ENCODE results near the gene TRIM45. TPM values are rescaled to one million over a fixed set of nuclear protein-coding genes. Genes with fewer than 3 reads are reported as not detected.
A peak's percentile ranks its signal among the peaks of the same experiment; 100 is the strongest.

The TRIM45 gene
- total RNA-seq, 1 donor from 2014 or later, result 2.9 TPM

- Histone ChIP-seq H3K36me3 (ENCODE audit: control insufficient read depth, insufficient read depth, low read length) (no peaks in the 10 kb centered on the region), H3K27me3 (ENCODE audit: control insufficient read depth, insufficient read depth, low read length) (no peaks in the 10 kb centered on the region), H3K4me3 (ENCODE audit: low read depth, low read length) (no peak overlapping the region)
- DNase-seq (ENCODE audit: low read depth) (peak; percentile 65), FAIRE-seq (no peak)
- peak; percentile 40 for TF ChIP-seq CTCF (IDR thresholded peaks at IDR 0.05; ENCODE audit: insufficient read depth, low read length, severe bottlenecking)
These were observed 7.0 kb upstream of the TRIM45 start for GRCh38 chr1:117128323-117129079.

- Histone ChIP-seq H3K4me3 (ENCODE audit: low read depth, low read length) (no peak overlapping the region), H3K36me3 (ENCODE audit: control insufficient read depth, insufficient read depth, low read length) (no peaks in the 10 kb centered on the region), H3K27me3 (ENCODE audit: control insufficient read depth, insufficient read depth, low read length) (no peaks in the 10 kb centered on the region)
- no peak for TF ChIP-seq CTCF (IDR thresholded peaks at IDR 0.05; ENCODE audit: insufficient read depth, low read length, severe bottlenecking)
- FAIRE-seq, result no peak
- peak; percentile 65 for DNase-seq (ENCODE audit: low read depth)
These were observed 6.2 kb upstream of the TRIM45 start for GRCh38 chr1:117127795-117128194.

- Histone ChIP-seq H3K27me3 (ENCODE audit: control insufficient read depth, insufficient read depth, low read length) (no peaks in the 10 kb centered on the region), H3K4me3 (ENCODE audit: low read depth, low read length) (no peak overlapping the region), H3K36me3 (ENCODE audit: control insufficient read depth, insufficient read depth, low read length) (no peaks in the 10 kb centered on the region)
- DNase-seq (ENCODE audit: low read depth) (no peak), FAIRE-seq (no peak)
- no peak for TF ChIP-seq CTCF (IDR thresholded peaks at IDR 0.05; ENCODE audit: insufficient read depth, low read length, severe bottlenecking)
These were observed 3.1 kb upstream of the TRIM45 start for GRCh38 chr1:117124661-117125060.

- FAIRE-seq, result no peak
- no peak for TF ChIP-seq CTCF (IDR thresholded peaks at IDR 0.05; ENCODE audit: insufficient read depth, low read length, severe bottlenecking)
- no peaks in the 10 kb centered on the region for H3K36me3 ChIP-seq (ENCODE audit: control insufficient read depth, insufficient read depth, low read length)
These were observed 1.7 kb upstream of the TRIM45 start for GRCh38 chr1:117123274-117123673.

GRCh38 chr1:117122330-117123025 is 929 bp upstream of the TRIM45 start:
- peak overlapping the region; percentile 55 for H3K4me3 ChIP-seq (ENCODE audit: low read depth, low read length)
- FAIRE-seq (no peak), DNase-seq (ENCODE audit: low read depth) (no peak)
- no peaks in the 10 kb centered on the region for H3K27me3 ChIP-seq (ENCODE audit: control insufficient read depth, insufficient read depth, low read length)
- TF ChIP-seq CTCF (IDR thresholded peaks at IDR 0.05; ENCODE audit: insufficient read depth, low read length, severe bottlenecking), result no peak
- no peaks in the 10 kb centered on the region for H3K36me3 ChIP-seq (ENCODE audit: control insufficient read depth, insufficient read depth, low read length)

More at GRCh38 chr1:117123274-117123673, 1.7 kb upstream of the TRIM45 start:
- no peak for DNase-seq (ENCODE audit: low read depth)
- no peaks in the 10 kb centered on the region for H3K27me3 ChIP-seq (ENCODE audit: control insufficient read depth, insufficient read depth, low read length)
- H3K4me3 ChIP-seq (ENCODE audit: low read depth, low read length), result no peak overlapping the region

All from bronchial epithelial cell (primary cell).